ENCODE data around the gene TUFT1. TPM values are rescaled to one million over a fixed set of nuclear protein-coding genes. Genes with fewer than 3 reads are reported as not detected.
A peak's percentile ranks its signal among the peaks of the same experiment; 100 is the strongest.

The TUFT1 gene
- total and polyA plus RNA-seq, 11 donors: 2.1 to 13.6 (median 4.3) TPM

DNA sequence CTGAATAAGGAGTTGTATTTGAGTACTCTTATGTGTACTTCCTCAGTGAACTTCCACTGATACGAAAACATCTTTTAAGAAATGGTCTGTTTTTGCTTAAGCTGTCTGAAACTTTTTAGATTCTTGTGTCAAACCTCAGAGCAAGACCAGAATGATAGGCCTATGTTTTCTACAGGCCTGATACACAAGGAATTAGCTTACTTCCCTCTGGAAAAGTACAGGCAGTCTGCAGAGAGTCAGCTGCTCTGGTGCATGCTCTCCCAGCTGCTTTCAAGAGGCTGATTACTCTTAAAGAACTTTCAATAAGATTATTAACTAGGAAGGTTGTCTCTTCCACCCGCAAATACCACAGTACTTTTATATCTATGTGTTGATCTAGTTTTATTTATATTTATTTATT lies 81.2 kb downstream of the TUFT1 start:
- no peak for DNase-seq
- no peak for TF ChIP-seq CTCF (IDR thresholded peaks at IDR 0.05)
- no peak for TF ChIP-seq POLR2A (IDR thresholded peaks at IDR 0.05)
- Histone ChIP-seq H3K9me3 (no peaks in the 10 kb centered on the region), H3K27ac (peak overlapping the region in 5 of 12 donors; percentile 12 to 73 (median 51)), H3K36me3 (no peaks in the 10 kb centered on the region), H3K27me3 (no peaks in the 10 kb centered on the region), H3K4me3 (no peak overlapping the region), H3K4me1 (peaks cover 0 to 38% (median 19%) of the 10 kb centered on the region in 12 donors)
- peak in 3 of 4 donors; percentile 45 to 66 (median 63) for ATAC-seq
- intact Hi-C loops (cut with DNase I): no loop called here
- 45 to 73% (median 56%) methylated on average over 2 of the region's 2 CpGs for WGBS, 4 donors

DNA sequence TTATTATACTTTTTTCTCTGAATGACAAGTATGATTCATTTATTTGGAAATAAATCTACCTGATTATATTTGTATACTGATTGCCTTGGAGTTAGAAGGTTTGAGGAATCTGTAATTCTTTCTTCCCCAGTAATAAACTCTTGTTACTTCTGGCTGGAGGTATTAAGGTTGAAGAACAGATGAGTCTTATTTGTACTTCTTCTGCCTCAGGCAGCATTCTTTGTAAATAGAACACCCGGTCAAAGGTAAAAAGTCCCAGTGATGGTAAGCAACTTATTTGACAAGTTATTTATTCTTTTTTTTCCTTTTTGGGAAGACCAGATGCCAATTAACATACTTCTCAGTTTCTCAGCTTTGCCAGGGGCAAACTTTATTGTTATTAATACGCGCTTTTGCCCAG lies 84.7 kb downstream of the TUFT1 start:
- no peaks in the 10 kb centered on the region for H3K9me3 ChIP-seq
- peaks cover 0 to 13% (median 0%) of the 10 kb centered on the region in 9 donors for H3K36me3 ChIP-seq
- H3K4me3 ChIP-seq: no peak overlapping the region
- intact Hi-C loops (cut with DNase I): no loop called here
- DNase-seq: no peak
- H3K27ac ChIP-seq: no peak overlapping the region
- peaks cover 0 to 28% (median 13%) of the 10 kb centered on the region in 12 donors for H3K4me1 ChIP-seq
- WGBS, 4 donors: 96 to 99% (median 98%) methylated on average over 3 of the region's 3 CpGs
- no peaks in the 10 kb centered on the region for H3K27me3 ChIP-seq
- no peak for ATAC-seq
- no peak for TF ChIP-seq POLR2A (IDR thresholded peaks at IDR 0.05)
- TF ChIP-seq CTCF (IDR thresholded peaks at IDR 0.05): no peak

GRCh38 chr1:151626740-151627334 lies 86.7 kb downstream of the TUFT1 start:
- Histone ChIP-seq H3K4me3 (no peak overlapping the region), H3K9me3 (no peaks in the 10 kb centered on the region), H3K4me1 (peaks cover 0 to 8% (median under 1%) of the 10 kb centered on the region in 12 donors), H3K36me3 (peaks cover 0 to 13% (median 0%) of the 10 kb centered on the region in 9 donors), H3K27me3 (no peaks in the 10 kb centered on the region), H3K27ac (no peak overlapping the region)
- intact Hi-C loops (cut with DNase I): no loop called here
- TF ChIP-seq POLR2A (IDR thresholded peaks at IDR 0.05): no peak
- no peak for ATAC-seq
- WGBS, 4 donors: 88 to 96% (median 93%) methylated on average over 3 of the region's 3 CpGs
- DNase-seq: no peak

- no peak for ATAC-seq
- DNase-seq: no peak
- intact Hi-C loops (cut with DNase I): no loop called here
- H3K36me3 ChIP-seq: peaks cover 0 to 13% (median 0%) of the 10 kb centered on the region in 9 donors
- no peaks in the 10 kb centered on the region for H3K27me3 ChIP-seq
- no peaks in the 10 kb centered on the region for H3K9me3 ChIP-seq
- H3K4me1 ChIP-seq: no peaks in the 10 kb centered on the region
- H3K27ac ChIP-seq: no peak overlapping the region
- TF ChIP-seq CTCF (IDR thresholded peaks at IDR 0.05) (no peak), POLR2A (IDR thresholded peaks at IDR 0.05) (no peak)
- no peak overlapping the region for H3K4me3 ChIP-seq
- WGBS, 4 donors: 83 to 86% (median 85%) methylated on average over 9 of the region's 9 CpGs
Observed at GRCh38 chr1:151629278-151629677, 89.2 kb downstream of the TUFT1 start.

MicroRNAs within 50 kb of the gene (microRNA counts, 767-probe panel; counts per million panel counts)
- 2,151 to 2,165 counts per million in 2 donors for microRNA hsa-miR-554

Small RNA genes within 50 kb of the gene (microRNA-seq; reads per million reads assigned to microRNA genes)
- gene MIR554: 0 reads per million in 4 donors

Other genes with a start within 250 kb of the TUFT1 start
- gene PI4KB, start 212.9 kb upstream of the TUFT1 start, total RNA-seq: 10 to 100 TPM; 34.9 to 76.0 (median 49.8) TPM
- 10 to 100 TPM; 17.4 to 41.2 TPM for gene PI4KB, start 212.9 kb upstream of the TUFT1 start, polyA plus RNA-seq
- gene RFX5, start 193.1 kb upstream of the TUFT1 start, total RNA-seq: 10 to 100 TPM; 14.0 to 49.3 (median 22.1) TPM
- gene RFX5, start 193.1 kb upstream of the TUFT1 start, polyA plus RNA-seq: 10 to 100 TPM; 10.8 to 11.3 TPM
- gene SELENBP1, start 167.6 kb upstream of the TUFT1 start, total RNA-seq: 10 to 100 TPM; 27.6 to 97.8 (median 48.7) TPM
- gene SELENBP1, start 167.6 kb upstream of the TUFT1 start, polyA plus RNA-seq: 10 to 100 TPM; 14.3 to 37.9 TPM
- gene PSMB4, start 140.7 kb upstream of the TUFT1 start, total RNA-seq: 100 to 1,000 TPM; 173 to 237 (median 212) TPM
- gene PSMB4, start 140.7 kb upstream of the TUFT1 start, polyA plus RNA-seq: 100 to 1,000 TPM; 345 to 367 TPM
- 10 to 100 TPM; 26.0 to 64.3 (median 35.5) TPM for gene POGZ, start 80.8 kb upstream of the TUFT1 start, total RNA-seq
- gene POGZ, start 80.8 kb upstream of the TUFT1 start, polyA plus RNA-seq: 10 to 100 TPM; 11.4 to 20.6 TPM
- 10 to 100 TPM in 1 of 9 donors, under 1 TPM in 4, not detected in 4; 0.09 to 21.0 (median 0.29) TPM for gene CGN, start 28.9 kb upstream of the TUFT1 start, total RNA-seq
- gene CGN, start 28.9 kb upstream of the TUFT1 start, polyA plus RNA-seq: under 1 TPM; 0.08 to 0.18 TPM
- 10 to 100 TPM; 21.6 to 39.4 (median 33.2) TPM for gene SNX27, start 71.7 kb downstream of the TUFT1 start, total RNA-seq
- 10 to 100 TPM in 1 of 2 donors, 1 to 10 TPM in 1; 9.6 to 17.6 TPM for gene SNX27, start 71.7 kb downstream of the TUFT1 start, polyA plus RNA-seq
- not detected for gene CELF3, start 176.5 kb downstream of the TUFT1 start, total RNA-seq
- gene CELF3, start 176.5 kb downstream of the TUFT1 start, polyA plus RNA-seq: not detected
- gene RIIAD1, start 181.2 kb downstream of the TUFT1 start, total RNA-seq: 10 to 100 TPM in 2 of 9 donors, 1 to 10 TPM in 6, not detected in 1; 2.3 to 20.8 (median 6.0) TPM
- gene RIIAD1, start 181.2 kb downstream of the TUFT1 start, polyA plus RNA-seq: 10 to 100 TPM in 1 of 2 donors, not detected in 1; 13.1 TPM
- gene MRPL9, start 223.2 kb downstream of the TUFT1 start, total RNA-seq: 10 to 100 TPM; 35.8 to 53.2 (median 46.3) TPM
- gene MRPL9, start 223.2 kb downstream of the TUFT1 start, polyA plus RNA-seq: 10 to 100 TPM; 45.2 to 57.9 TPM

Data from heart left ventricle (tissue), 16 donors.